GM12891 (cell line): ENCODE results near the gene NEDD4L.

ENCODE experiments used
- POLR2A ChIP-seq: IDR thresholded peaks from 2 replicates; pipeline ENCODE4 v1.6.1; 2011; ENCODE audit warnings: low read depth, low read length, control low read depth
- POLR2AphosphoS5 ChIP-seq: IDR thresholded peaks from 2 replicates; pipeline ENCODE4 v1.6.1; 2011; ENCODE audit warnings: low read depth, low read length, control low read depth
- TAF1 ChIP-seq: IDR thresholded peaks from 2 replicates; pipeline ENCODE4 v1.6.1; 2011; ENCODE audit warnings: low read depth, low read length, control low read depth

GRCh38 chr18:58390399-58390798 is 346.4 kb downstream of the NEDD4L start:
- no peak for TF ChIP-seq POLR2AphosphoS5
- no peak for TF ChIP-seq TAF1
- TF ChIP-seq POLR2A = no peak
